GM19023 (cell line): ENCODE data around the gene CAMSAP1.

Experiments used
- ATAC-seq: cut with Tn5 transposase; IDR thresholded peaks from one replicate; pipeline ENCODE4 v1.9.1; 2021; ENCODE audit warnings: mild to moderate bottlenecking, moderate library complexity; ENCODE audit not compliant: unreplicated experiment

The CAMSAP1 gene

DNA sequence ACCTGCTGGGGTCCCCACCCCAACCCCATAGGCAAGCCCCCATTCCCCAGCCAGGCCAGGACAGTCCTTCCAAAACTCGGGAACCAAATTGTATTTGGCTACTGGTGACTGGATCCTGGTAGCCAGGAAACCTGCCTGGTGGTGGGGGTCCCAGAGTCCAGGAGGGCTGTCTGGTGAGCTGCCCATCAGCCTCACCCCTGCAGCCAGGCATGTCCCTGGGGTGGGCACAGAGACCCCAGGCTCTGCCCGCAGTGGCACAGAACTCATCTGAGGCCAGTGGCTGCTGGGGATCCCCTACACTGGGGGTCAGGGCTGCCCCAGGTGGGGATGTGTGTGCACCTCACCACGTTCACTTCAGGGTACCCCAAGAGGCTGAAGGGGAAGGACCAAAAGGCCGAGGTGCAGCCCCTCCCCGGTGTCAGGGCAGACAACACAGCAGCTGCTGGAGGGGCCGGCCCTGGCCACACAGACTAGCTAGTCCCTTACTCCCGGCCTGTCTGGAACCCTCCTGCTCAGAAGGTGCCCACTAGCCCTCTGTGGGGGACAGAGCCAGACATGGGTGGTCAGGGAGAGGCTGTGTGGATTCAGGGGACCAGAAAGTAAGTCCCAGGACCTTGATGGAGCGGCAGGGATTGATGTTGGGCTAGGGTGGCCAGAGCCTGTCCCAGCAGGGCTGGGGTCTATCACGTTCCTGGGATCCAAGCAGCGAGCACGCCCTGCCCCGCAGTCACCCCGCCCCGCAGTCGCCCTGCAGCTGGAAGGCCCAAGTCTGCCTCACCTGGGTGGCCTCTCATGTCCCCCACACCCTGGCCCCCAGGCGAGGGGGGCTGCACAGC lies 113.9 kb downstream of the CAMSAP1 start:
- ATAC-seq, result no peak

GRCh38 chr9:135792268-135793128 lies 114.8 kb downstream of the CAMSAP1 start:
- no peak for ATAC-seq

- ATAC-seq, result no peak
These were observed 115.7 kb downstream of the CAMSAP1 start for GRCh38 chr9:135791431-135792267.

- ATAC-seq, result no peak
These were observed 116.5 kb downstream of the CAMSAP1 start for GRCh38 chr9:135790850-135791249.

DNA sequence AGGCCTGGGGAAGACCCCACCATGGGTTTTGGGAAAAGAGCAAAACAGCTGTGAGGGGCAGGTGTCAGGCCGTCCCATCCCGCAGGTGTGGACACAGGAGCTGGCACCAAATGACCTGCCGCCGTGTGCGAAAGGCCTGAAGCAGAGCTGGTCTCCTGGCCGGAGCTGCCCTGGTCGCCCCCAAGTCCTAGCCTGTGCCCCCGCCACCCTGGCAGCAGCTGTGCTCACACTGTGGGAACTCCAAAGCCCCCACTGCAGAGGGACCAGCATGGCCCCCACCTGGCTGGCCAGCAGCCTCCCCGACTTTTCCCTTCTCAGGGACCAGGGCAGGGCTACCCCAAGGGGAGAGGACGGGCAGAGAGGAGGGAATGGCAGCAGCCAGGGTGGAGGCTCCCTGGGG lies 117.0 kb downstream of the CAMSAP1 start:
- ATAC-seq, result no peak

GRCh38 chr9:135789838-135790291 lies 117.5 kb downstream of the CAMSAP1 start:
- no peak for ATAC-seq

- ATAC-seq, result no peak
These were observed 118.6 kb downstream of the CAMSAP1 start for GRCh38 chr9:135788576-135789300.

GRCh38 chr9:135787776-135788575 lies 119.4 kb downstream of the CAMSAP1 start:
- ATAC-seq, result no peak

DNA sequence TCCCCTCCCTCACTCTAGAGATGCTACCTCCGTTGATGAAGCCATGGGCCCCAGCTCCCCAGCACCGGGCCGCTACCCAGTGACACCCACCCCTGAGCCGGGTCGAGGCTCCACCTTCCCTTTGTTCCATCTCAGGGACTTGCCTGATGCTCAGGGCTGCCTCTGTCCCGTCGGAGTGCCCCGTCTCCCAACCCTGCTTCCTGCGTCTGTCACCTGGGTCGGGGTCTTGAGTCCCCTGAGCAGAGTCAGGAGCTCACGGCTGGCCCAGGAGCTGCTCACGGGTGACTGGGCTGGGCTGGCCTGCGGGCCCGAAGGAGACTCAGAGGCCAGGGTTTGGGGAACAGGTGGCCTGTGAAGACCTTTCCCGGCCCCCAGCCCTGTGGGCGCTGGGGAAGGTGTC lies 120.0 kb downstream of the CAMSAP1 start:
- no peak for ATAC-seq

GRCh38 chr9:135786146-135786690 lies 121.1 kb downstream of the CAMSAP1 start:
- ATAC-seq, result no peak

- ATAC-seq, result no peak
These were observed 122.3 kb downstream of the CAMSAP1 start for GRCh38 chr9:135785013-135785575.

DNA sequence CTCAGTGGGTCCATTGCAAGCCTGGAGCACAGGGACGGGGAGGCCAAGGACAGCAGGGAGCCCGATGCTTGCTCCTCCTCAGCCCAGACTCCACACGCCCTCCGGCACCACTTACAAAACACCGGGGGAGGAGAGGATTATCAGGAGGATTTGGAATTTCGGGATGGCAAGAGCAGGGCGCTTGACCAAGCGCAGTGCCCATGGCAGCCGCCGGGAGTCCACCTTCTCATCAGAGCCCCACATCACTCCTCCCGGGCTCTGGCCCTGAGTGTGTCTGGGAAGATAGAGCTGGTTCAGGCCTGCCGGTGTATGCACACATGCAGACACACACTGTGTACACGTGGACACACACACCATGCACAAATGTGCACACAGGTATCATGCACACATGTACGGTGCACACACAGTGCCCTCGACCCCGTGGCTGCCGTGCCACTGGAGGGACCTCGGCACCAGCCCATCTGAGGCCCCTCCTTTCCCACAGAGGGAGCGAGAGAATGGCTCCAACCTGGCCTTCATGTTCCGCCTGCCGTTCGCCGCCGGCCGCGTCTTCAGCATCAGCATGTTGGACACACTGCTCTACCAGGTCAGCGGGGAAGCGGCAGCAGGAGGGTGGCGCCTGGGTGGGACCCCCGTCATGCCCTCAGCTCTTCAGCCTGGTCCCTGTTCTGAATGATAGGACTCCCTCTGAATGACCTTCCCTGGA lies 123.7 kb downstream of the CAMSAP1 start:
- no peak for ATAC-seq

DNA sequence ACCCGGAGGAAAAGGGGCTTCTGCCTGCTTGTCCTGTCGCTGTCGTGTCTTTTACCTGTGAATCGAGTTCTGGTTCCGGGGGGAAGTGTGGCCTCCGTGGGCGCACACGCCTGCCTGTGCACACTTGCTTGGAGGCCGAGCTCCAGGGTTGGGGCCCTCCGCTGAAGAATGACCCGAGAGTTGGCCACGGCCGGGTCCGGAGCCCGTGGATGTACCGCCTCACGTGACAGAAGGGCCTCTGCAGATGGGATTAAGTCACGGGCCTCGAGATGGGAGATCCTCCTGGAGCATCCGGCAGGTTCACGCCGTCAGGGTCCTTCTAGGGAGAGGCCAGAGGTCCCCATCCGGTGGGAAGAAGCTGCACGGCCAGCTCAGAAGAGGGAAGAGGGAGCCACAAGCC lies 124.4 kb downstream of the CAMSAP1 start:
- no peak for ATAC-seq

- no peak for ATAC-seq
These were observed 126.7 kb downstream of the CAMSAP1 start for GRCh38 chr9:135780626-135781025.

DNA sequence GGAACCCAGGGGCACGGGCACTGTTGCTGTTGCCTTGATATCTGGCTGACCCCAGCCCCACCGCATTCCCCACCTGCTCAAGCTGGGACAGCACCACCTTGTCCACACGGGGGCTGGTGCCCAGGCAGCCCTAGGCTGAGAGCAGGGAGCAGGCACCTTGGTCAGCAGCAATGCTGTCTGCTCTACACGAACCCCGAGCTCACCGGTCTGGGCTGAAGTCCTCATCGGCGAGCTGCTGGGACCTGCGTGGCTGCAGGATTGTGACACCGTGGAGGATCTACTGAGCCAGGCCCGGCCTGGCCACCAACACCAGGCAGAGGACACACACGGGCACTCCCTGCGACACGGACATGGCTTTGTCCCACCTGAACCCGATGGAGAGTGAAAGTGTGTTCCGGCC lies 127.3 kb downstream of the CAMSAP1 start:
- ATAC-seq, result no peak

DNA sequence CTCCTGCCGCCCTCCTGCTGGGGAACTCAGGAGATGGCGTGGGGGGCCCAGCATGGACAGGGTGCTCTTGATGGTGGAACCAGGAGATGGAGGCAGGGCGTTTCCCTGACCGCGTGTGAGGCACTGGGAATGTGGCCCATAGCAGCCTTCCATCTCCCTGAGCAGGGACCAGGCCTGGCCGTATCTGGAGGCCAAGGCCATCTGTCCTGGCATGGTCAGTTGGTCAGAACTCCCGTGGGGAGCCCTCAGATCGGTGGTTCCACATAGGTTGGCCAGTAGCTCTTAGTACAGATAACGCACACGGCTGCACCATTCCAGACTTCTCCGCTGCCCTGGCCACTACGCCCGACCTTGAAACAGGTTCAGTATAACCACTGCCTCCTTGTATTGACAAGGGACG lies 127.8 kb downstream of the CAMSAP1 start:
- no peak for ATAC-seq

- ATAC-seq, result no peak
These were observed 128.9 kb downstream of the CAMSAP1 start for GRCh38 chr9:135778421-135778820.

DNA sequence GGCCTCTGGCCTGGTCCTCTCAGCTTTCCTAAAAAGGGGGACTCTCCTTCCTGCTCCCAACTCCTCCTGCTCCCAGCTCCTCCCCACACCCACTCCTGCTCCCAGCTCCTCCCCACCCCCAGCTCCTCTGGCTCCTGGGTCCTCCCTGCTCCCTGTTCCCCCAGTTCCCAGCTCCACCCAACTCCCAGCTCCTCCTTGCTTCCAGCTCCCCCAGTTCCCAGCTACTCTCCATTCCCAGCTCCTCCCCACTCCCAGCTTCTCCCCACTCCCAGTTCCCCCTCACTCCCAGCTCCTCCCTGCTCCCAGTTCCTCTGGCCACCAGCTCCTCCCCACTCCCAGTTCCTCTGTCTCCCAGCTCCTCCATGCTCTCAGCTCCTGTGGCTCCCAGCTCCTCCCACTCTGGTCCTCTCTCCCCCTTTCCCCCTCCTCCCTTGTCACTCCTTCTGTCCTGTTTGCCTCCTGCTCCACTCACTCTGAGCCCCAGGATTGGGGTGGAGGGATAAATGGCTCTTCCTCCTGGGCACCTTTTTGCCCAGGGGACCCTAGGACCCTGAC lies 129.6 kb downstream of the CAMSAP1 start:
- ATAC-seq, result no peak
